Spleen (tissue), 7 donors: ENCODE results near the gene BHLHA9.

Experiments used
- POLR2A ChIP-seq, 3 donors: fragments of 450-650 bp; IDR thresholded peaks; one replicate each; pipeline ENCODE4 v1.5.1; 2017; ENCODE audit warnings: antibody characterized with exemption in 3 of 3, mild to moderate bottlenecking in 1 of 3
- TF ChIP-seq, protein P1 (sequence below), 11 experiments: fragments of 200-600 bp in 7 of 11; fragments of 450-650 bp in 4 of 11; sonication (generic) in 4 of 11; IDR thresholded peaks in 8 of 11; conservative IDR thresholded peaks in 3 of 11; 1 replicate in 7 of 11; 2 replicates in 4 of 11; pipeline versions ENCODE4 v1.4.0 to v1.8.0; 2016 to 2021; ENCODE audit warnings: antibody characterized with exemption in 11 of 11, inconsistent platforms in 4 of 11, mild to moderate bottlenecking in 1 of 11
- donor health status: DM: no; HTN: no; CAD: no; lungs with moderate emphysema.
- donor health status: DM: no; HTN: no; CAD: no.
- donor health status: DM: no; HTN: no; CAD: no.

DNA sequence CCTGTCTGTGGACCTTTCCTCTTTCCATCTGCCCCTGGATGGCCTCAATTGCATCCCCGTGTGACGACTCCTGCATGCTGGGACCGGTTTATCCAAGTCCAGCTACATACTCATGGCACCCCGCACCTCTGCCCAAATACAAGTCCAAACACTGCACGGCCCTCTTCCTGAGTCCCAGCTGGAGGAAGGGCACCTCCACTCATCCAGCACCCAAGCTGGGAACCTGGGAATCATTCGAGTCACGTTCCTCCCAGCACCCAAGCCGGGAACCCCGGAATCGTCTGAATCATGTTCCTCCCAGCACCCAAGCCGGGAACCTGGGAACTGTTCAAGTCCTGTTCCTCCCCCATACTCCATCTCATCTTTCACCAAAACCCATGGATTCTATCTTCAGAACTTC, 19.5 kb downstream of the BHLHA9 start:
- TF ChIP-seq, protein P1, sequence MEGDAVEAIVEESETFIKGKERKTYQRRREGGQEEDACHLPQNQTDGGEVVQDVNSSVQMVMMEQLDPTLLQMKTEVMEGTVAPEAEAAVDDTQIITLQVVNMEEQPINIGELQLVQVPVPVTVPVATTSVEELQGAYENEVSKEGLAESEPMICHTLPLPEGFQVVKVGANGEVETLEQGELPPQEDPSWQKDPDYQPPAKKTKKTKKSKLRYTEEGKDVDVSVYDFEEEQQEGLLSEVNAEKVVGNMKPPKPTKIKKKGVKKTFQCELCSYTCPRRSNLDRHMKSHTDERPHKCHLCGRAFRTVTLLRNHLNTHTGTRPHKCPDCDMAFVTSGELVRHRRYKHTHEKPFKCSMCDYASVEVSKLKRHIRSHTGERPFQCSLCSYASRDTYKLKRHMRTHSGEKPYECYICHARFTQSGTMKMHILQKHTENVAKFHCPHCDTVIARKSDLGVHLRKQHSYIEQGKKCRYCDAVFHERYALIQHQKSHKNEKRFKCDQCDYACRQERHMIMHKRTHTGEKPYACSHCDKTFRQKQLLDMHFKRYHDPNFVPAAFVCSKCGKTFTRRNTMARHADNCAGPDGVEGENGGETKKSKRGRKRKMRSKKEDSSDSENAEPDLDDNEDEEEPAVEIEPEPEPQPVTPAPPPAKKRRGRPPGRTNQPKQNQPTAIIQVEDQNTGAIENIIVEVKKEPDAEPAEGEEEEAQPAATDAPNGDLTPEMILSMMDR (IDR thresholded peaks at IDR 0.05 in 8 of 11, conservative IDR thresholded peaks at IDR 0.05 in 3 of 11): no peak
- no peak for TF ChIP-seq POLR2A (IDR thresholded peaks at IDR 0.05)
